HepG2 (cell line): Measurements from ENCODE around the gene PCGF2. TPM values are rescaled to one million over a fixed set of nuclear protein-coding genes. Genes with fewer than 3 reads are reported as not detected.
A peak's percentile ranks its signal among the peaks of the same experiment; 100 is the strongest.

Source experiments
- ATAC-seq: fragments of 200-7000 bp; cut with Tn5 transposase; 3 replicates; pipeline ENCODE4 v1.9.1; 2020; ENCODE audit warnings: mild to moderate bottlenecking, moderate library complexity
- BruUV-seq: library from RNA; stranded (reverse); fragments of 400-500 nt; replicated peaks from 2 replicates; lab custom pipeline; 2021; lab: Mats Ljungman, UMichigan
- CTCF ChIA-PET: fragments of 300-600 bp; formaldehyde crosslinking; extraction: SDS; loops from one replicate; lab custom pipeline; 2021; ENCODE audit warnings: low total read pairs, inconsistent platforms, low intra/inter-chr PET ratio; lab: Yijun Ruan, JAX
- POLR2A ChIA-PET: fragments of 350-600 bp; sonication (Branson Sonifier 250); formaldehyde crosslinking; loops from one replicate; lab custom pipeline; 2020; ENCODE audit warnings: antibody characterized with exemption, inconsistent platforms; lab: Yijun Ruan, JAX
- DNase-seq: peaks from one replicate; pipeline ENCODE4 v3.0.0-alpha.2; 2015; ENCODE audit warnings: low spot score
- FAIRE-seq: peaks from 3 replicates; lab custom pipeline; 2011; peaks lifted over from hg19 to GRCh38; lab: Jason Lieb, UNC
- H2AFZ ChIP-seq: one replicate; pipeline ENCODE4 v1.6.1; 2011; ENCODE audit warnings: low read length, inconsistent platforms
- H3K27ac ChIP-seq: fragments of 300-600 bp; 3 replicates; pipeline ENCODE4 v1.8.0; 2011; ENCODE audit warnings: mixed run types, mild to moderate bottlenecking, mixed read lengths, low read length, inconsistent platforms; ENCODE audit not compliant: insufficient read depth; ENCODE audit errors: extremely low read length
- H3K27me3 ChIP-seq, 2 experiments: fragments of 200-600 bp in 1 of 2; 2 replicates in 1 of 2; 3 replicates in 1 of 2; pipeline versions ENCODE4 v1.6.0 to v1.8.0; 2011; ENCODE audit warnings: low read length in 2 of 2, mild to moderate bottlenecking in 2 of 2, moderate library complexity in 2 of 2, inconsistent platforms in 1 of 2; ENCODE audit not compliant: insufficient read depth in 2 of 2, control insufficient read depth in 1 of 2
- H3K36me3 ChIP-seq, 2 experiments: fragments of 200-600 bp in 1 of 2; replicated peaks in 1 of 2; 2 replicates in 1 of 2; 3 replicates in 1 of 2; pipeline versions ENCODE4 v1.5.1 to v1.8.0; 2011; ENCODE audit warnings: low read length in 2 of 2, inconsistent platforms in 1 of 2; ENCODE audit not compliant: insufficient read depth in 2 of 2, control insufficient read depth in 1 of 2
- H3K4me1 ChIP-seq: 2 replicates; pipeline ENCODE4 v1.5.1; 2012; ENCODE audit warnings: low read length, inconsistent platforms; ENCODE audit not compliant: insufficient read depth
- H3K4me2 ChIP-seq: 2 replicates; pipeline ENCODE4 v1.6.0; 2011; ENCODE audit warnings: low read depth, low read length, inconsistent platforms
- H3K4me3 ChIP-seq, 3 experiments: fragments of 200-600 bp in 1 of 3; sonication (generic), shearing (Covaris generic) in 1 of 3; replicated peaks in 1 of 3; 2 replicates each; pipeline ENCODE4 v1.5.1; 2011 to 2016; ENCODE audit warnings: low read length in 3 of 3, inconsistent platforms in 2 of 3, low read depth in 2 of 3, mild to moderate bottlenecking in 2 of 3, control low read depth in 1 of 3, mixed read lengths in 1 of 3; ENCODE audit not compliant: insufficient read depth in 1 of 3
- H3K79me2 ChIP-seq: one replicate; pipeline ENCODE4 v1.6.1; 2011; ENCODE audit warnings: low read length, inconsistent platforms; ENCODE audit not compliant: insufficient read depth
- H3K9ac ChIP-seq: 2 replicates; pipeline ENCODE4 v1.6.0; 2011; ENCODE audit warnings: mild to moderate bottlenecking, low read depth, low read length, inconsistent platforms; ENCODE audit not compliant: insufficient read depth
- H3K9me3 ChIP-seq: 2 replicates; pipeline ENCODE4 v1.5.1; 2012; ENCODE audit warnings: mild to moderate bottlenecking, low read length
- H4K20me1 ChIP-seq: 2 replicates; pipeline ENCODE4 v1.6.0; 2011; ENCODE audit warnings: inconsistent platforms, mild to moderate bottlenecking, low read length, moderate library complexity; ENCODE audit not compliant: insufficient read depth
- AFF4 ChIP-seq: sonication (generic); formaldehyde crosslinking; IDR thresholded peaks from 2 replicates; pipeline ENCODE4 v1.4.0; 2020; ENCODE audit warnings: missing genetic modification reagents
- FOXM1 ChIP-seq: sonication (generic); formaldehyde crosslinking; IDR thresholded peaks from 2 replicates; pipeline ENCODE4 v1.5.0; 2020; ENCODE audit warnings: missing genetic modification reagents
- HOXD1 ChIP-seq: sonication (generic); formaldehyde crosslinking; IDR thresholded peaks from 2 replicates; pipeline ENCODE4 v1.5.0; 2020; ENCODE audit warnings: missing genetic modification reagents
- POGZ ChIP-seq: sonication (generic); formaldehyde crosslinking; IDR thresholded peaks from 2 replicates; pipeline ENCODE4 v1.4.0; 2020; ENCODE audit warnings: mild to moderate bottlenecking, missing genetic modification reagents
- RFX1 ChIP-seq: fragments of 450-650 bp; IDR thresholded peaks from 2 replicates; pipeline ENCODE4 v1.6.1; 2017
- RORA ChIP-seq: sonication (generic); formaldehyde crosslinking; IDR thresholded peaks from 2 replicates; pipeline ENCODE4 v1.5.0; 2020; ENCODE audit warnings: mild to moderate bottlenecking, missing genetic modification reagents, moderate library complexity
- TFE3 ChIP-seq: IDR thresholded peaks from 2 replicates; pipeline ENCODE4 v1.6.1; 2016
- TRIM24 ChIP-seq: sonication (generic); formaldehyde crosslinking; IDR thresholded peaks from 2 replicates; pipeline ENCODE4 v1.8.0; 2022; ENCODE audit warnings: mild to moderate bottlenecking, missing genetic modification reagents
- ZBTB38 ChIP-seq: sonication (generic); formaldehyde crosslinking; IDR thresholded peaks from 2 replicates; pipeline ENCODE4 v1.5.1; 2020; ENCODE audit warnings: mild to moderate bottlenecking, missing genetic modification reagents
- ZNF253 ChIP-seq: sonication (generic); formaldehyde crosslinking; IDR thresholded peaks from 2 replicates; pipeline ENCODE4 v1.8.0; 2022; ENCODE audit warnings: mild to moderate bottlenecking, missing genetic modification reagents, borderline replicate concordance
- ZNF326 ChIP-seq: sonication (generic); formaldehyde crosslinking; IDR thresholded peaks from 2 replicates; pipeline ENCODE4 v1.4.0; 2020; ENCODE audit warnings: missing genetic modification reagents, borderline replicate concordance
- ZNF710 ChIP-seq: sonication (generic); formaldehyde crosslinking; IDR thresholded peaks from 2 replicates; pipeline ENCODE4 v1.5.0; 2020; ENCODE audit warnings: mild to moderate bottlenecking, missing genetic modification reagents, borderline replicate concordance
- ZNF75D ChIP-seq: sonication (generic); formaldehyde crosslinking; IDR thresholded peaks from 2 replicates; pipeline ENCODE4 v1.8.1; 2023; ENCODE audit warnings: missing genetic modification reagents, mild to moderate bottlenecking, borderline replicate concordance
- WGBS: methylation state at CpG from one replicate; pipeline ENCODE4 v1.1.6; 2017; ENCODE audit warnings: low lambda C conversion rate; 5-methylcytosine and 5-hydroxymethylcytosine counted together
- in situ Hi-C: cut with HindIII; loops from 2 replicates; pipeline ENCODE4 v1.10.0; 2017; ENCODE audit warnings: low pct_unique_long_range_greater_than_20kb; ENCODE audit not compliant: extremely low pct_ligation_motif_present
- intact Hi-C: fragments of 100-400 bp; cut with micrococcal nuclease; formaldehyde crosslinking; loops from one replicate; pipeline ENCODE4 v1.10.0; 2022; ENCODE audit not compliant: unreplicated experiment
- polyA plus RNA-seq, 8 experiments: library from polyadenylated mRNA; depleted of rRNA in 3 of 8; stranded (reverse) in 7 of 8; unstranded in 1 of 8; fragments of >200 nt; fragmentation: Illumina TruSeq in 4 of 8; extraction: Trizol in 4 of 8; gene quantifications; 2 replicates each; pipeline versions ENCODE4 v1.2.1 to v1.2.3, GENCODE V29; 2011 to 2016; ENCODE audit warnings: low read depth in 4 of 8, missing spikeins in 1 of 8, mixed read lengths in 1 of 8; ENCODE audit not compliant: insufficient read depth in 1 of 8
- total RNA-seq, 5 experiments: library from RNA; depleted of rRNA; stranded (reverse); fragments of >200 nt; fragmentation: Illumina TruSeq; extraction: Trizol; gene quantifications; 2 replicates each; pipeline ENCODE4 v1.2.3, GENCODE V29; 2016; ENCODE audit warnings: low read depth in 1 of 5
- TF ChIP-seq, protein P1 (sequence below): sonication (generic); formaldehyde crosslinking; IDR thresholded peaks from 2 replicates; pipeline ENCODE4 v1.5.1; 2020; ENCODE audit warnings: mild to moderate bottlenecking, missing genetic modification reagents, borderline replicate concordance

Gene PCGF2
- total and polyA plus RNA-seq, 2 of the 13 experiments (the other 11 are each of a cell fraction or from before 2014, with no cell fraction given): 11.6 to 29.4 TPM

- Histone ChIP-seq H3K4me1 (peaks cover 70% of the 10 kb centered on the region), H3K79me2 (peaks cover 58% of the 10 kb centered on the region), H3K36me3 (peaks cover 2 to 14% of the 10 kb centered on the region in 2 experiments; a peak in 4 of 5 replicates), H3K9ac (peak overlapping the region; percentile 85), H3K9me3 (no peaks in the 10 kb centered on the region), H3K4me2 (peak overlapping the region; percentile 92), H4K20me1 (peaks cover 23% of the 10 kb centered on the region), H3K4me3 (peak overlapping the region; percentile 84 to 94 (median 93)), H3K27ac (peak overlapping the region; percentile 84), H3K27me3 (no peaks in the 10 kb centered on the region), H2AFZ (no peak overlapping the region)
- POLR2A ChIA-PET: interaction anchor here (0.5 to 3.8 kb wide), 19 partner anchors 9 to 132 kb away, joined by 3 to 39 read pairs (median 4); partner anchors contain the start of genes CISD3, LASP1, MLLT6 and RPL23
- ATAC-seq: peak; percentile 65
- intact Hi-C loops: no loop called here
- in situ Hi-C loops: no loop called here
- FAIRE-seq: no peak
- BruUV-seq: TSS peak; percentile 59
- 3% methylated on average over 8 of the region's 8 CpGs for WGBS
- CTCF ChIA-PET: interaction anchor here (2.5 kb wide), 1 partner anchor 12 kb away, joined by 6 read pairs; no protein-coding TSS in a partner anchor
- peak; percentile 98 for DNase-seq
- TF ChIP-seq ZNF253 (CRISPR knock-in tag) (no peak), TFE3 (peak; percentile 99), AFF4 (CRISPR knock-in tag) (no peak), ZNF710 (CRISPR knock-in tag) (no peak), ZBTB38 (CRISPR knock-in tag) (peak; percentile 44; the same call in 1 of the 2 replicates), RORA (no peak), TRIM24 (CRISPR knock-in tag) (peak; percentile 68; the same call in 1 of the 2 replicates), POGZ (CRISPR knock-in tag) (peak; percentile 24; the same call in 1 of the 2 replicates), FOXM1 (no peak), ZNF326 (CRISPR knock-in tag) (no peak), HOXD1 (CRISPR knock-in tag) (0 out of 2 replicates have a peak, but pooled peaks have one; percentile 57), ZNF75D (no peak), RFX1 (peak; percentile 93)
- TF ChIP-seq, protein P1, sequence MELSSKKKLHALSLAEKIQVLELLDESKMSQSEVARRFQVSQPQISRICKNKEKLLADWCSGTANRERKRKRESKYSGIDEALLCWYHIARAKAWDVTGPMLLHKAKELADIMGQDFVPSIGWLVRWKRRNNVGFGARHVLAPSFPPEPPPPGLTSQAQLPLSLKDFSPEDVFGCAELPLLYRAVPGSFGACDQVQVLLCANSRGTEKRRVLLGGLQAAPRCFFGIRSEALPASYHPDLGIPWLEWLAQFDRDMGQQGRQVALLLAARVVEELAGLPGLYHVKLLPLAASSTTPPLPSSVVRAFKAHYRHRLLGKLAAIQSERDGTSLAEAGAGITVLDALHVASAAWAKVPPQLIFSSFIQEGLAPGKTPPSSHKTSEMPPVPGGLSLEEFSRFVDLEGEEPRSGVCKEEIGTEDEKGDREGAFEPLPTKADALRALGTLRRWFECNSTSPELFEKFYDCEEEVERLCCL: no peak
Measured at GRCh38 chr17:38746004-38746848, 1.9 kb downstream of the PCGF2 start.
